KMS-11 (cell line): Measurements from ENCODE around the gene RAX.

ENCODE experiments used
- H2AFZ ChIP-seq: fragments of 200-600 bp; sonication (generic); 2 replicates; pipeline ENCODE4 v1.6.1; 2016; ENCODE audit warnings: antibody characterized with exemption, mixed run types, low read depth
- H3K27ac ChIP-seq: fragments of 200-600 bp; sonication (generic); 2 replicates; pipeline ENCODE4 v1.6.1; 2016; ENCODE audit warnings: mild to moderate bottlenecking, mixed run types
- H3K27me3 ChIP-seq: fragments of 200-600 bp; sonication (generic); 2 replicates; pipeline ENCODE4 v1.6.1; 2017; ENCODE audit warnings: mild to moderate bottlenecking, low read depth, mixed run types, moderate library complexity; ENCODE audit not compliant: insufficient read depth
- H3K36me3 ChIP-seq: fragments of 200-600 bp; sonication (generic); 2 replicates; pipeline ENCODE4 v1.6.1; 2017; ENCODE audit warnings: mild to moderate bottlenecking, mixed run types; ENCODE audit not compliant: insufficient read depth
- H3K4me1 ChIP-seq: fragments of 200-600 bp; sonication (generic); 2 replicates; pipeline ENCODE4 v1.6.1; 2016; ENCODE audit warnings: mild to moderate bottlenecking, low read depth, mixed run types; ENCODE audit not compliant: poor library complexity, severe bottlenecking
- H3K4me2 ChIP-seq: fragments of 200-600 bp; sonication (generic); 2 replicates; pipeline ENCODE4 v1.7.0; 2016; ENCODE audit warnings: mild to moderate bottlenecking, mixed run types
- H3K4me3 ChIP-seq: fragments of 200-600 bp; sonication (generic); IDR thresholded peaks from 2 replicates; pipeline ENCODE4 v1.6.1; 2017; ENCODE audit warnings: low read depth, low read length, mixed read lengths; ENCODE audit not compliant: insufficient read depth
- H3K79me2 ChIP-seq: fragments of 200-600 bp; sonication (generic); 2 replicates; pipeline ENCODE4 v1.6.1; 2016; ENCODE audit warnings: low read depth, mixed run types; ENCODE audit not compliant: insufficient read depth
- H3K9ac ChIP-seq: fragments of 200-600 bp; sonication (generic); 2 replicates; pipeline ENCODE4 v1.6.1; 2016; ENCODE audit warnings: mild to moderate bottlenecking, mixed run types
- H4K20me1 ChIP-seq: fragments of 200-600 bp; sonication (generic); 2 replicates; pipeline ENCODE4 v1.6.1; 2016; ENCODE audit warnings: mild to moderate bottlenecking, mixed run types; ENCODE audit not compliant: insufficient read depth
- TF ChIP-seq, protein P1 (sequence below): fragments of 200-600 bp; sonication (generic); conservative IDR thresholded peaks from 2 replicates; pipeline ENCODE4 v1.6.1; 2017; ENCODE audit warnings: low read depth, mild to moderate bottlenecking, antibody characterized with exemption, low read length, moderate library complexity, mixed read lengths

RAX gene

DNA sequence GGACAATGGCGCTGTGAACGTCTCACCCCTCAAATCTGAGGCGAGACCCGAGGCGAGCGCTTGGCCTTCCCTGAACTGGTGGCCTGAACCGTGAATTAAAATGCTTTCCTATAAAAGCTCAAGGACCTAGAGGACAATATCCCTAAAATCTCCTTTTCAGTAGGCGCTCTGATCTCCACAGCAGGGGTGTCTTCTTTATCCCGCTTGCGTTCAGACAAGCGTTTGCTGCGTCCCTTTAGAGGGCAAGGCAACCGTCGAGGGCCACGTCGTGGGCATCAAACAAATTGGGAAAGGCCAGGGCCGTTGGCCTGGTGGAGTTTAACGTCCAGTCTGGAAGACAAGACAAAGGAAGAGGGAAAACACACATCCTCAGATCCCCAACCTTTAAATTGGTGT is 1.3 kb upstream of the RAX start:
- Histone ChIP-seq H4K20me1 (no peaks in the 10 kb centered on the region), H2AFZ (no peak overlapping the region), H3K27me3 (peaks cover 14% of the 10 kb centered on the region; the same call in 1 of the 2 replicates), H3K4me3 (no peak overlapping the region), H3K4me2 (no peak overlapping the region), H3K9ac (no peak overlapping the region), H3K4me1 (peaks cover 15% of the 10 kb centered on the region), H3K79me2 (no peaks in the 10 kb centered on the region), H3K36me3 (no peaks in the 10 kb centered on the region), H3K27ac (no peak overlapping the region)
- TF ChIP-seq, protein P1, sequence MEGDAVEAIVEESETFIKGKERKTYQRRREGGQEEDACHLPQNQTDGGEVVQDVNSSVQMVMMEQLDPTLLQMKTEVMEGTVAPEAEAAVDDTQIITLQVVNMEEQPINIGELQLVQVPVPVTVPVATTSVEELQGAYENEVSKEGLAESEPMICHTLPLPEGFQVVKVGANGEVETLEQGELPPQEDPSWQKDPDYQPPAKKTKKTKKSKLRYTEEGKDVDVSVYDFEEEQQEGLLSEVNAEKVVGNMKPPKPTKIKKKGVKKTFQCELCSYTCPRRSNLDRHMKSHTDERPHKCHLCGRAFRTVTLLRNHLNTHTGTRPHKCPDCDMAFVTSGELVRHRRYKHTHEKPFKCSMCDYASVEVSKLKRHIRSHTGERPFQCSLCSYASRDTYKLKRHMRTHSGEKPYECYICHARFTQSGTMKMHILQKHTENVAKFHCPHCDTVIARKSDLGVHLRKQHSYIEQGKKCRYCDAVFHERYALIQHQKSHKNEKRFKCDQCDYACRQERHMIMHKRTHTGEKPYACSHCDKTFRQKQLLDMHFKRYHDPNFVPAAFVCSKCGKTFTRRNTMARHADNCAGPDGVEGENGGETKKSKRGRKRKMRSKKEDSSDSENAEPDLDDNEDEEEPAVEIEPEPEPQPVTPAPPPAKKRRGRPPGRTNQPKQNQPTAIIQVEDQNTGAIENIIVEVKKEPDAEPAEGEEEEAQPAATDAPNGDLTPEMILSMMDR = no peak

DNA sequence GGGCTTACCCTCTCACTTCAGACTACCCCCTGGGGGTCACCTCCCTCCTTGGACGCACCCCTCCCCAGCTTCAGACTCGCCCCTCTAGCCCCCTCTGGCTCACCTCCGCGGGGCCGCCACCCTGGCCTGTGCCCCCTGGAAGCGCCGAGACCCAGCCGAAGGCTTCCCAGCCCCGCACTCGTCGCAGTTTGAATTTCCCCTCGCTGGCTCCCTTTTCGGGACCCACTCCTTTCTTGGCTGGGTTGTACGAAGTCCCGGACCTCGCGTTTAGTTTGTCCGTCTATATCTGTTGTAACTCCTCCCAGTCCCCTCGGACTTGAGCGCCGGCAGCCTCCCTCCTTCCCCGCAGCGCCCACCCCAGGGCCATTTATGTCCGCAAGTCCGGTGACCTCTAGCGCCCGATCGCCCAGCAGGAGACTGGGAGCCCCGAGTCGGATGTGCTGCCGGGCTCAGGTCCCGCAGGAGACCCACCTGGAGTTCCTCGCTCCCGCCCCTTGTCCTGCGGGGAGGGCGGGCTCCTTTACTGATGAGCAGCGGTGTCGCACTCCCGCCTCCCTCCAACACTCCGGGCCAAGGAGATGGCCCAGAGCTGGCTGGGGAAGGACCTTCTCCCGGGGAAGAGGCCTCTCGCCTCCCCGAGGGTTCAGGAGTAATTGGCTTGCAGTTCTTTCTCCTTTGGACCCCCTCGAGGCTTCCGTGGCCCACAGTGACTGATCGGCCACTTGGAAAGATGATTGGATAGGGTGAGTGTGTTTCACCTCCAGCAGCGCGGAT is 692 bp upstream of the RAX start:
- Histone ChIP-seq H3K4me1 (peaks cover 15% of the 10 kb centered on the region), H3K36me3 (no peaks in the 10 kb centered on the region), H3K9ac (no peak overlapping the region), H3K4me3 (no peak overlapping the region), H2AFZ (no peak overlapping the region), H4K20me1 (no peaks in the 10 kb centered on the region), H3K27me3 (peaks cover 15% of the 10 kb centered on the region; the same call in 1 of the 2 replicates), H3K4me2 (no peak overlapping the region), H3K79me2 (no peaks in the 10 kb centered on the region), H3K27ac (no peak overlapping the region)
- TF ChIP-seq, protein P1 = no peak

DNA sequence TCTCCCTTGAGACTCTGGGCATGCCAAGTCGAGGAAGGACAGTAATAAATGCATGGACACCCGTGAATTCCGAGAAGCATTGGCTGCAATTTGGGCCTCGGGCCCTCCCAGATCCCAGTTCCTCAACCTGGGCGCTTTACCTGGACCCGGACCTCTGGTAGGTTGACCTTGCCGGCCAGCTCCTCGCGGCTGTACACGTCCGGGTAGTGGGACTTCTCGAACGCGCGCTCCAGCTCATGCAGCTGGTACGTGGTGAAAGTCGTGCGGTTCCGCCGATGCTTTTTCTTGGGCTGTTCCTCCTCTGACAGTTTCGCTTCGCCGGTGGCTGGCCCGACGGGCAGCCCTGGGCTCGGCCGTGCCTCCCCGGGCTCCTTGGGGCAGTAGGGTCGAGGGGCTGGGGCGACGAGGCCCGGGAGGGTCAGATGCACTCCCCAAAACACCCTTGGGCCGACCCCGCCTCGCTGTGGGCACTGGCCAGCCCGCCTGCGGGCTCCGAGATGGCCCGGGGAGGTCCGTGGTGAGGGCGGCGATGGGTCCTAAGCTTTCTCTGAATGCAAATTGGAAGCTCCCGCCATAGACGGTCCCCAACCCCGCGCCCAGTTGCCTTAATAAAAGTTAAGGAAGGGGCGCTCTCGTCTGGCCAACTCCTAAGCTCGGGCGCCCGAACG is 899 bp downstream of the RAX start:
- H3K4me2 ChIP-seq = peak overlapping the region; percentile 44; the same call in 1 of the 2 replicates
- TF ChIP-seq, protein P1 = no peak
- peaks cover 15% of the 10 kb centered on the region for H3K4me1 ChIP-seq
- no peaks in the 10 kb centered on the region for H3K36me3 ChIP-seq
- 0 out of 2 replicates have a peak overlapping the region, but pooled peaks have one; percentile 5 for H3K9ac ChIP-seq
- no peaks in the 10 kb centered on the region for H4K20me1 ChIP-seq
- H3K79me2 ChIP-seq = no peaks in the 10 kb centered on the region
- peak overlapping the region; percentile 22; the same call in 1 of the 2 replicates for H2AFZ ChIP-seq
- H3K4me3 ChIP-seq = no peak overlapping the region
- no peak overlapping the region for H3K27ac ChIP-seq
- peaks cover 15% of the 10 kb centered on the region; the same call in 1 of the 2 replicates for H3K27me3 ChIP-seq

DNA sequence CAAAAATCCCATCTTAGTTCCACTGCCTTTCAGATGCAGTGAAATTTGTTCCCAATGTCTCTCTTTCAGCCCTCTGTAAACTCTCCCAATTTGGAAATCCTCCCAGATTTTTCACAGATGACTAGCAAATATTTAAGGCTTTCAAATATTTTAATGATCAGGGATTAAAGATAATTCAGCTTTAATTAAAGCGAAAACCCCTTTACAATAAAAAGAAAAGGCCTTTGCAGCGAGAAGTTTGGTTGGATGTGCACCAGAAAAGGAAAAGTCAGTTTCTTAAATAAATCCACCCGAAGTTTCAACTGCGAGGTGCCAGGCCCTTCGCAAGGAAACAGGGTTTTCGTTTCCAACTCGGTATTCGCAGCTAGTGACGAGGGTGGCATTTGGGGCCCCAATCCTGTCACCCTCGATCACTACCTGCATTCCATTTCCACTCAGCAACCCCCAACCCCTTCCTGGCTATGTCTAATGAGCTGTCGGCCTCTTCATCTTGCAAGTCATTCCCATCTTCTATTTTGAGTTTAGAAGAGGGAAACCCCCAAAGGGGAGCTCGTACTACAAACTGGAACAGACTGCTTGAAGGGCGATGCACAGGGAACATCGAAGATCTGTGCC is 1.5 kb downstream of the RAX start:
- H3K27ac ChIP-seq = no peak overlapping the region

More for the DNA sequence above, 1.5 kb downstream of the RAX start:
- Histone ChIP-seq H3K27me3 (peaks cover 17% of the 10 kb centered on the region; the same call in 1 of the 2 replicates), H3K4me1 (peaks cover 15% of the 10 kb centered on the region), H3K36me3 (no peaks in the 10 kb centered on the region), H3K9ac (no peak overlapping the region), H3K4me3 (no peak overlapping the region), H3K4me2 (peak overlapping the region; percentile 44; the same call in 1 of the 2 replicates), H4K20me1 (no peaks in the 10 kb centered on the region), H3K79me2 (no peaks in the 10 kb centered on the region), H2AFZ (peak overlapping the region; percentile 22; the same call in 1 of the 2 replicates)
- TF ChIP-seq, protein P1 = no peak
